Activated CD4-positive, alpha-beta memory T cell treated with anti-CD3 and anti-CD28 coated beads for 36 hours (primary cell): ENCODE results near the gene NUP98. TPM values are rescaled to one million over a fixed set of nuclear protein-coding genes. Genes with fewer than 3 reads are reported as not detected.

ENCODE experiments used
- CTCF ChIA-PET: fragments of 350-600 bp; sonication (Branson Sonifier 250); formaldehyde crosslinking; loops from one replicate; lab custom pipeline; 2021; ENCODE audit warnings: antibody characterized with exemption, inconsistent platforms; lab: Charles Lee
- POLR2A ChIA-PET: fragments of 350-600 bp; sonication (Branson Sonifier 250); formaldehyde crosslinking; loops from one replicate; lab custom pipeline; 2021; ENCODE audit warnings: antibody characterized with exemption; lab: Charles Lee
- DNase-seq: peaks from one replicate; pipeline ENCODE4 v3.0.0-alpha.2; 2020
- H3K27ac Mint-ChIP-seq: one replicate; pipeline ENCODE4 v1.8.0; 2021; ENCODE audit warnings: mixed read lengths
- H3K27me3 Mint-ChIP-seq: one replicate; pipeline ENCODE4 v1.8.0; 2021; ENCODE audit warnings: mixed read lengths
- H3K36me3 Mint-ChIP-seq: one replicate; pipeline ENCODE4 v1.8.0; 2021; ENCODE audit warnings: mixed read lengths
- H3K4me1 Mint-ChIP-seq: one replicate; pipeline ENCODE4 v1.8.0; 2021; ENCODE audit warnings: low read depth, mixed read lengths
- H3K4me3 Mint-ChIP-seq: one replicate; pipeline ENCODE4 v1.8.0; 2021; ENCODE audit warnings: mild to moderate bottlenecking, mixed read lengths
- H3K9me3 Mint-ChIP-seq: one replicate; pipeline ENCODE4 v1.8.0; 2021; ENCODE audit warnings: mixed read lengths
- intact Hi-C: fragments of 100-400 bp; cut with micrococcal nuclease; formaldehyde crosslinking; loops from one replicate; pipeline ENCODE4 v1.15.1; 2023
- total RNA-seq, 2 experiments: library from RNA; stranded (reverse); gene quantifications; one replicate each; pipeline ENCODE4 v1.2.3, GENCODE V29; 2021

NUP98 gene
- total RNA-seq = 100 to 1,000 TPM in 1 of 2 experiments, 10 to 100 TPM in 1; 90.6 to 104 TPM

DNA sequence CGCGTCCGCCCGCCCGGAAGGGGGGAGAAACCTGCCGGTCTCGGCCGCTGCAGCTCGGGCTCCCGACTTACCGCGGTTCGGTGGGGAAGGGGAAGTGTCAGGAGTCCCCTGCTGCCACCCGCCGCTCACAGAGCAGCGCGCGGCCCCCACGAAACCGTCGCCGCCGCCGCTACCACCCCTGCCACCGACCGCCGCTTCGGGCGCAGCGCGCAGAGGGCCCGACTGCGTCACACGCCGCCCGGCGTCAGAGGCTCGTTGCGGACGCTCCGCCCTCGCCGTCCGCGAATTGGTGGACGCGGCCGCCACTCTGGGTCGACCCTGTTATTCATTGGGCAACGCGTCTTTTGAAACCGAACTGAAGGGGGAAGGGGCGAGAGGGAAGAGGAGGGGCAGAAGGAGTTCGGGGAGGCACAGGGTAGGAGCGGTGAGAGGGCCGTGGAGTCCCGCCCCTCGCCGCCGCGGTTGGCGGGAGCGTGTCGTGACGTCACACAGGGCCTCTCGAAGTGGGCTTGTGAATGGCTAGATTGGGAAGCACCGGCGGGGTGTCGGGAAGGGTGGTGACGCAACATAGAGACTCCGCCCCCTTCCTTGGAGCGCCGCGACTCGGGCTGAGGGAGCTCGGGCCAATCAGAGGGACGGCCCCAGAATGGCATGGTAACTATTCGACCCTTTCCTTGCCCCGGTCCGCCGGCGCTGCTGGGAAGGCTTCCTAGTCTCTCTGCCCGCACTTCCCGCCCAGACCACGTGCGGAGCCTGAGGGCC is at the start of gene NUP98:
Gene NUP98, minus strand, starts transcription at position 226 of the 762 bp plus-strand sequence. CDS start 15,437 bp downstream, outside the sequence.
- CTCF ChIA-PET = interaction anchor here (0.6 to 3.3 kb wide), 6 partner anchors 11 to 57 kb away, joined by 3 to 40 read pairs (median 4); partner anchors contain the start of genes PGAP2 and STIM1
- intact Hi-C loops = loop anchor here (1.0 to 2.0 kb wide), 5 partner anchors 11 to 809 kb away; partner anchors contain the start of genes PGAP2 and RRM1
- H3K27ac Mint-ChIP-seq = peak within 1 kb of the TSS; percentile 96
- POLR2A ChIA-PET = interaction anchor here (0.5 to 3.5 kb wide), 8 partner anchors 10 to 76 kb away, joined by 3 to 18 read pairs (median 4); partner anchors contain the start of genes PGAP2 and RHOG
- H3K4me1 Mint-ChIP-seq = peaks cover 40% of the 10 kb centered on the region
- peak; percentile 100 for DNase-seq
- H3K27me3 Mint-ChIP-seq = no peaks in the 10 kb centered on the region
- H3K36me3 Mint-ChIP-seq = peaks cover 21% of the 10 kb centered on the region
- H3K4me3 Mint-ChIP-seq = peak within 1 kb of the TSS; percentile 90
- no peaks in the 10 kb centered on the region for H3K9me3 Mint-ChIP-seq

DNA sequence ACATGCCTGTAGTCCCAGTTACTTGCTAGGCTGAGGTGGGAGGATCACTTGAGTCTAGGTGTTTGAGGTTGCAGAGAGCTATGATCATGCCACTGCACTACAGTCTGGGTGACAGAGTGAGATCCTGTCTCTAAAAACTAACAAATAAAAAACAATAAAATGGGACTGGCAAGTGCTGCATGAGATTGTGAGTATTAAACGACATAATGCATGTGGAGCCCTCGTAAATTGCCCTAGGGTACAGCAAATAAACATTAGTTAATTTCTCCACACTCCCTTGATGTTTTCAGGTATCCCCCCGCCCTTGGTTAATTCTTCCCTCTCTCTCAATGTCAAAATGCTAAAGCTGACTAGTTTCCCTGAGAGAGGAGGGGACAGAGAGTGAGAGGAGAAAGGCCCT is 48.3 kb upstream of the NUP98 start:
- ChIA-PET CTCF (interaction anchor here (1.0 to 23.7 kb wide), 3 partner anchors 9 to 224 kb away, joined by 4 to 756 read pairs (median 5); no protein-coding TSS in a partner anchor), POLR2A (interaction anchor here (1.6 kb wide), 1 partner anchor 9 kb away, joined by 5 read pairs; the partner anchor contains the start of gene STIM1)
- peaks cover 36% of the 10 kb centered on the region for H3K4me1 Mint-ChIP-seq
- intact Hi-C loops = no loop called here
- H3K9me3 Mint-ChIP-seq = no peaks in the 10 kb centered on the region
- H3K27me3 Mint-ChIP-seq = no peaks in the 10 kb centered on the region
- H3K27ac Mint-ChIP-seq = no peak overlapping the region
- no peak for DNase-seq
- H3K36me3 Mint-ChIP-seq = no peaks in the 10 kb centered on the region
- H3K4me3 Mint-ChIP-seq = no peak overlapping the region

DNA sequence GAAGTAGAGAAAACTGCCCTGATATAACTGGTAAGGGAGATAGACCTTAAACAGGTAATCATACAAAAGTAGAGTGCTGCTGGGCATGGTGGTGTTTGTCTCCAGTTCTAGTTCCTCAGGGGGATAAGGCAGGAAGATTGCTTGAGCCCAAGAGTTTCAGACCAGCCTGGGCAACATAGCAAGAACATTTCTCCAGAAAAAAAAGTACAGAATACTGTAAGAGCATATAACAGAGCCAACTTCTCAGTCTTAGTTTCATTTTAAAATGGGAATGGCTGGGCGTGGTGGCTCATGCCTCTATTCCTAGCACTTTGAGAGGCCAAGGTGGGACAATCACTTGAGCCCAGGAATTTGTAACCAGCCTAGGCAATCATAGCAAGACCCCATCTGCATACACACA is 47.9 kb upstream of the NUP98 start:
- Mint-ChIP-seq H3K27me3 (no peaks in the 10 kb centered on the region), H3K27ac (no peak overlapping the region), H3K4me3 (no peak overlapping the region), H3K4me1 (peaks cover 36% of the 10 kb centered on the region), H3K36me3 (peaks cover under 1% of the 10 kb centered on the region), H3K9me3 (no peaks in the 10 kb centered on the region)
- DNase-seq = no peak
- ChIA-PET POLR2A (interaction anchor here (1.6 kb wide), 1 partner anchor 10 kb away, joined by 5 read pairs; the partner anchor contains the start of gene STIM1), CTCF (interaction anchor here (1.0 to 23.7 kb wide), 4 partner anchors 6 to 225 kb away, joined by 4 to 756 read pairs (median 125); partner anchors contain the start of gene STIM1)
- intact Hi-C loops = no loop called here

DNA sequence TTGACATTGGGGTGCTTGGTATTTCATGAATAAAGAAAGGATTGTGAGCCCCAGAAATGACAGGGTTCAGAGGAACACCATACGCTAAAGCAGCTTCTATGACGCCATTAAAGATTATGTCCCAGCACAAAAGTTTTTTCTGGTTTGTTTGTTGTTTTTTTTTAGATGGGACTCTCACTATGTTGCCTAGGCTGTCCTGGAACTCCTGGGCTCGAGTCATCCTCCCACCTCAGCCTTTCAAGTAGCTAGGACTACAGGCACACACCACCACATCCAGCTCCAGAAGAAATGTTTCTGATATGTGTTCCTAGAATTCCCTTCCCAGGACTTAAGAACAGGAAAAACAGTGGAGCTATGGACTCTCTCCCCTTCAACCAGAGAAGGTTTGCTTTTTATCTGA is 46.0 kb upstream of the NUP98 start:
- Mint-ChIP-seq H3K36me3 (peaks cover 20% of the 10 kb centered on the region), H3K27me3 (no peaks in the 10 kb centered on the region), H3K4me3 (no peak overlapping the region), H3K27ac (peak overlapping the region; percentile 64), H3K9me3 (no peaks in the 10 kb centered on the region), H3K4me1 (peaks cover 33% of the 10 kb centered on the region)
- CTCF ChIA-PET = interaction anchor here (10.6 to 23.7 kb wide), 2 partner anchors 8 to 227 kb away, joined by 245 to 756 read pairs; partner anchors contain the start of gene STIM1
- POLR2A ChIA-PET = interaction anchor here (1.1 to 1.5 kb wide), 2 partner anchors 10 to 18 kb away, joined by 3 to 16 read pairs; no protein-coding TSS in a partner anchor
- intact Hi-C loops = no loop called here
- DNase-seq = no peak

GRCh38 chr11:3841426-3842350 is 44.3 kb upstream of the NUP98 start:
- intact Hi-C loops = loop anchor here (1.0 kb wide), 4 partner anchors 13 to 253 kb away; partner anchors contain the start of genes NUP98 and RRM1
- H3K4me3 Mint-ChIP-seq = peak overlapping the region; percentile 76
- peaks cover 42% of the 10 kb centered on the region for H3K4me1 Mint-ChIP-seq
- peak; percentile 97 for DNase-seq
- no peaks in the 10 kb centered on the region for H3K9me3 Mint-ChIP-seq
- peak overlapping the region; percentile 93 for H3K27ac Mint-ChIP-seq
- no peaks in the 10 kb centered on the region for H3K27me3 Mint-ChIP-seq
- ChIA-PET POLR2A (interaction anchor here (0.5 to 5.7 kb wide), 24 partner anchors 7 to 287 kb away, joined by 3 to 124 read pairs (median 5); partner anchors contain the start of genes NUP98, RRM1 and STIM1), CTCF (interaction anchor here (0.6 to 23.7 kb wide), 25 partner anchors 9 to 255 kb away, joined by 3 to 756 read pairs (median 4); partner anchors contain the start of genes NUP98, PGAP2, RRM1 and STIM1)
- H3K36me3 Mint-ChIP-seq = peaks cover 27% of the 10 kb centered on the region

DNA sequence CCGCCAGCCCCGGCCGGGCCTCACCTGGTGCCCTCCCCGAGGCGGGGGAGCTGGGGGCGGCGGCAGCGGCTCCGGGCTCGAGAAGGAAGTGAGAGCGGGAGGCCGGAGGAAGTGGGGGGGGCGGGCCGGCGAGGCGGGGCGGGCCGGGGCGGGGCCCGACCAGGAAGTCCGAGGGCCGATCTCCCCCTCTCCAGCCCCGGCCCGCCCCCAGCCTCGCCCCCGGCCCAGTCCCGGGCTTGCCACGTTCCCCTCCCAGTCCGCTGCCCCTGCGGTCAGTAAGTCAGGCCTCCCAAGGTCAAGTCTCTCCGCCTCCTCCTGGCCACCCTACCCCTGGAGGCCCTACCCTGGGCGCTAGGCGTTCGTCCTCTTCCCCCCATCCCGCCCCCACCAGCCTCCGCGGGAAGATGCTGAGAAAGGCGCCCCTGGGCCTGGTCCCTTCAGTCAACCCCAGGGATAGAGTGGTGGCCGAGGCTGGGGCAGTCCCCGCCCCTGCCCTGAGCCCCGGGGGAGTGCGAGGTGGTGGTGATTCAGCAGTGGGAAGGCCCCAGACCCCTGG is 43.6 kb upstream of the NUP98 start, which contains the start of gene RHOG:
Gene RHOG, minus strand, starts transcription at position 90 of the 556 bp plus-strand sequence. CDS start 12,821 bp downstream, outside the sequence.
- intact Hi-C loops = loop anchor here (1.0 kb wide), 4 partner anchors 13 to 253 kb away; partner anchors contain the start of genes NUP98 and RRM1
- Mint-ChIP-seq H3K9me3 (no peaks in the 10 kb centered on the region), H3K27me3 (no peaks in the 10 kb centered on the region), H3K4me3 (peak within 1 kb of the TSS; percentile 92), H3K4me1 (peaks cover 46% of the 10 kb centered on the region), H3K27ac (peak within 1 kb of the TSS; percentile 93), H3K36me3 (peaks cover 27% of the 10 kb centered on the region)
- ChIA-PET CTCF (interaction anchor here (0.6 to 23.7 kb wide), 18 partner anchors 8 to 256 kb away, joined by 3 to 756 read pairs (median 4); partner anchors contain the start of genes NUP98, PGAP2, RRM1 and STIM1), POLR2A (interaction anchor here (0.6 to 5.7 kb wide), 24 partner anchors 8 to 255 kb away, joined by 3 to 124 read pairs (median 4); partner anchors contain the start of genes NUP98, RRM1 and STIM1)
- no peak for DNase-seq

DNA sequence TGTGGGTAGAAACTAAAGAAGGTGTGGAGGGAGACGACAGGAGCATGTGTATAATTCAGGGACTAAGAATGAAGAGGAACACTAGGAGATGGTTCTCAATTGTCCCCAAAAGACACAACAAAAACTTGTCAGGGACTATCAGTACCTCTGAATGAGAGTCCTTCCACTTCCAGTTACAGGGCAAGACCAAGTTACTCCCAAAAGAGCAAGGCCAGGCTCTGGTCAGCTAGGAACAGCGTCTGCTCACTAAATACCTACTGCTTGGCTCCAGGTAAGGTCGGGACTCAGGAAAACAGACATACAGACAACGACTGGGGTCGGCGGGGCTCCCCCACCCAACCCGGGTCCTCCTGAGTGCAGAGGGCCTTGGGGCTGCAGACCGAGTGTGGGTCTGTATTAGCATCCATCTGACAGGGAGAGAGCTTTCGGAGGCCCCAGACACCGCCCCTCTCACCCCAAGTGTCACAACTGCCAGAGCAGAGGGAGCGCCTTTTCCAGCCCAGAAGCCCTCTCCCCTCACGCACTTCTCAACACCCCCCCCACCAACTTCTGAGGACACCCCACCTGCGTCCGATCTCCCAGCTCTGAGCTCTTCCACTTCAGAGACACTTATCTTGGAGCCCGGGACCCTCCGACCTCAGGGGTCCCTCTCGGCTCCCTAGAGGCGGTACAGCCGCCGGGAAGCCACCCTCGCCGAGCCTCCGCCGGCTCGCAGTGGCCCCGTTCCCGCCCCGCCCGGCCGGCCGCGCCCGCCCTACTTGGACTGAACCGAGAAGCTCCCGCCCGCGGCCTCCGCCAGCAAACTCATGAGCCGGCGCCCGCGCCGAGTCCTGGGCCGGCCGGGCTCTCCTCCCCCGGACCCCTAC is 42.9 kb upstream of the NUP98 start:
- H3K27ac Mint-ChIP-seq = peak overlapping the region; percentile 92
- intact Hi-C loops = no loop called here
- H3K4me1 Mint-ChIP-seq = peaks cover 53% of the 10 kb centered on the region
- H3K27me3 Mint-ChIP-seq = no peaks in the 10 kb centered on the region
- peak overlapping the region; percentile 92 for H3K4me3 Mint-ChIP-seq
- no peaks in the 10 kb centered on the region for H3K9me3 Mint-ChIP-seq
- DNase-seq = peak; percentile 57
- ChIA-PET POLR2A (interaction anchor here (0.8 to 5.7 kb wide), 15 partner anchors 9 to 256 kb away, joined by 3 to 124 read pairs (median 5); partner anchors contain the start of genes NUP98, RRM1 and STIM1), CTCF (interaction anchor here (1.0 to 23.7 kb wide), 10 partner anchors 11 to 230 kb away, joined by 3 to 756 read pairs (median 7); partner anchors contain the start of genes PGAP2 and STIM1)
- H3K36me3 Mint-ChIP-seq = peaks cover 32% of the 10 kb centered on the region

GRCh38 chr11:3838504-3838903 is 41.1 kb upstream of the NUP98 start:
- no peak for DNase-seq
- intact Hi-C loops = no loop called here
- peak overlapping the region; percentile 92 for H3K4me3 Mint-ChIP-seq
- peak overlapping the region; percentile 92 for H3K27ac Mint-ChIP-seq
- peaks cover 59% of the 10 kb centered on the region for H3K4me1 Mint-ChIP-seq
- CTCF ChIA-PET = interaction anchor here (0.6 to 23.7 kb wide), 5 partner anchors 13 to 232 kb away, joined by 3 to 756 read pairs (median 24); partner anchors contain the start of genes PGAP2 and STIM1
- H3K9me3 Mint-ChIP-seq = no peaks in the 10 kb centered on the region
- peaks cover 49% of the 10 kb centered on the region for H3K36me3 Mint-ChIP-seq
- no peaks in the 10 kb centered on the region for H3K27me3 Mint-ChIP-seq
- POLR2A ChIA-PET = interaction anchor here (0.6 to 5.7 kb wide), 4 partner anchors 16 to 258 kb away, joined by 3 to 124 read pairs (median 5); partner anchors contain the start of gene STIM1

DNA sequence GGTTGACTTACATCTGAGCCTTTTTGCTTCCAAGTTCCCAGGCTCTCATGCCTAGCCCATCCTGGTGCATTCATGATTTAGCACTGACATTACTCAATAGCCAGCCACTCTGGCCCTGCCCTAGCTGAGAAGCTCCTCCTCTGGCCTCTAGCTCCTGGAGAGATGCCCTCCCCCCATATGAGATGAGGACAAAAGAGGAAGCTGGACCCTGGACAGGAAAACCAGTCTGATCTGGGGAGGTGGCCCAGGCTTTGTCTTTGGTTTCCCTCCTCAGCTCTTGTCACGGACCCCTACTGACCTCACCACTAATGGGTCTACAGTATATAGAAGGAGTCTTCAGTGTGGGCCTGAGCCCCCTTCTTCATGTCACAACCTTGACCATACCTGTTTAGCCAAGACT is 40.4 kb upstream of the NUP98 start:
- Mint-ChIP-seq H3K27ac (peak overlapping the region; percentile 92), H3K36me3 (peaks cover 53% of the 10 kb centered on the region), H3K4me3 (peak overlapping the region; percentile 92), H3K4me1 (peaks cover 59% of the 10 kb centered on the region), H3K9me3 (no peaks in the 10 kb centered on the region), H3K27me3 (no peaks in the 10 kb centered on the region)
- DNase-seq = peak; percentile 33
- ChIA-PET POLR2A (interaction anchor here (1.4 to 5.7 kb wide), 2 partner anchors 17 to 259 kb away, joined by 4 to 124 read pairs; partner anchors contain the start of gene STIM1), CTCF (interaction anchor here (5.0 to 23.7 kb wide), 3 partner anchors 14 to 232 kb away, joined by 24 to 756 read pairs (median 245); partner anchors contain the start of genes PGAP2 and STIM1)
- intact Hi-C loops = loop anchor here (1.0 kb wide), 1 partner anchor 13 kb away; no protein-coding TSS in a partner anchor
